B cell (primary cell): Measurements from ENCODE around the gene CCDC144A.
"Not testable (repeated sequence)": the region's sequence is repeated elsewhere in the genome, so short reads cannot be mapped to it uniquely, and the experiment has no call there.

Experiments
- EZH2 ChIP-seq: IDR thresholded peaks from 2 replicates; pipeline ENCODE4 v1.6.1; 2012; ENCODE audit warnings: borderline replicate concordance, low read depth, mild to moderate bottlenecking, moderate library complexity, low read length; ENCODE audit not compliant: insufficient read depth, poor library complexity, severe bottlenecking
- TF ChIP-seq, protein P1 (sequence below): fragments of 200-600 bp; IDR thresholded peaks from one replicate; pipeline ENCODE4 v1.8.0; 2022; ENCODE audit warnings: antibody characterized with exemption, mild to moderate bottlenecking

DNA sequence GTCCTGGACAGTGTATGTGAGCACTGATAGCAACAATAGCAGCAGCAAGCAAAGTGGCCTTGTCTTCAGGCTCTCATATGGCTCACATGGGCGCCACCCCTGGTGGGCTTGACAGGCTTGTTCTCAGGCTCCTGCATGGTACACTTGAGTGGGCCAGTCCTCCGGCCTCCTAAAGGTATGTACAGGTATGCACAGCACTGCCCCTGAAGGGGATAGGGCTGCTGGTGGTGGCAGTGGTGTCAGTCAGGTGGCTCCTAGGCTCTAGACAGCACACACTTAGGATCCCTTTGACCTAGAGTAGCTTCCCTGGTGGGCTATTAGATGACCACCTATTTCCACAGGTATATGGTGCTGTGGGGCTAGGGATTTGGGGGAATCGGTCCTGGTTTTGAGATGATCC is 67.5 kb downstream of the CCDC144A start:
- TF ChIP-seq, protein P1, sequence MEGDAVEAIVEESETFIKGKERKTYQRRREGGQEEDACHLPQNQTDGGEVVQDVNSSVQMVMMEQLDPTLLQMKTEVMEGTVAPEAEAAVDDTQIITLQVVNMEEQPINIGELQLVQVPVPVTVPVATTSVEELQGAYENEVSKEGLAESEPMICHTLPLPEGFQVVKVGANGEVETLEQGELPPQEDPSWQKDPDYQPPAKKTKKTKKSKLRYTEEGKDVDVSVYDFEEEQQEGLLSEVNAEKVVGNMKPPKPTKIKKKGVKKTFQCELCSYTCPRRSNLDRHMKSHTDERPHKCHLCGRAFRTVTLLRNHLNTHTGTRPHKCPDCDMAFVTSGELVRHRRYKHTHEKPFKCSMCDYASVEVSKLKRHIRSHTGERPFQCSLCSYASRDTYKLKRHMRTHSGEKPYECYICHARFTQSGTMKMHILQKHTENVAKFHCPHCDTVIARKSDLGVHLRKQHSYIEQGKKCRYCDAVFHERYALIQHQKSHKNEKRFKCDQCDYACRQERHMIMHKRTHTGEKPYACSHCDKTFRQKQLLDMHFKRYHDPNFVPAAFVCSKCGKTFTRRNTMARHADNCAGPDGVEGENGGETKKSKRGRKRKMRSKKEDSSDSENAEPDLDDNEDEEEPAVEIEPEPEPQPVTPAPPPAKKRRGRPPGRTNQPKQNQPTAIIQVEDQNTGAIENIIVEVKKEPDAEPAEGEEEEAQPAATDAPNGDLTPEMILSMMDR = not testable (repeated sequence)
- TF ChIP-seq EZH2 = not testable (repeated sequence)
